Measurements from ENCODE around the gene PNRC2. TPM values are rescaled to one million over a fixed set of nuclear protein-coding genes. Genes with fewer than 3 reads are reported as not detected.
A peak's percentile ranks its signal among the peaks of the same experiment; 100 is the strongest.
"Not testable (repeated sequence)": the region's sequence is repeated elsewhere in the genome, so short reads cannot be mapped to it uniquely, and the experiment has no call there.

Gene PNRC2
- polyA plus RNA-seq, 1 donor (not counting 4 experiments of a cell fraction or from before 2014, with no cell fraction given): 87.1 TPM

DNA sequence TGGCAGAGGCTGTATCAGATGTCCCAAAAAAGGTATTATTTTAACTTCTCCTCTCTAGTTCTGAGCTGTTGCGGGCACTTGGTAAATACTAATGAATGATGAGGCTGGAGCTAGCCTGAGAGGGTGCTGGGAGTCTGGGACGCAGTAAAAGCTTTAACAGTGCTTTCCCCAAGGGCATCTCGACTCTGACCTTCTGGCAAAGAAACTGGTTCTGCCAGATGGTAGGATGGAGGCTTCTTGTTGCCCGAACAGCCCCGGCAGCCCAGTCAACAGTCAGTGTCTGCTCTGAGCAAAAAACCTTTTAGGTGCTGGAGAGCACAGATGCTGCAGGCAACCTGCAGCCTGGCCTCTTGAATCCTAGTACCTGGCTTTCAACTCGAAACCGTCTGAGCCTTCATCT, 2.5 kb upstream of the PNRC2 start:
- TF ChIP-seq, protein P1, sequence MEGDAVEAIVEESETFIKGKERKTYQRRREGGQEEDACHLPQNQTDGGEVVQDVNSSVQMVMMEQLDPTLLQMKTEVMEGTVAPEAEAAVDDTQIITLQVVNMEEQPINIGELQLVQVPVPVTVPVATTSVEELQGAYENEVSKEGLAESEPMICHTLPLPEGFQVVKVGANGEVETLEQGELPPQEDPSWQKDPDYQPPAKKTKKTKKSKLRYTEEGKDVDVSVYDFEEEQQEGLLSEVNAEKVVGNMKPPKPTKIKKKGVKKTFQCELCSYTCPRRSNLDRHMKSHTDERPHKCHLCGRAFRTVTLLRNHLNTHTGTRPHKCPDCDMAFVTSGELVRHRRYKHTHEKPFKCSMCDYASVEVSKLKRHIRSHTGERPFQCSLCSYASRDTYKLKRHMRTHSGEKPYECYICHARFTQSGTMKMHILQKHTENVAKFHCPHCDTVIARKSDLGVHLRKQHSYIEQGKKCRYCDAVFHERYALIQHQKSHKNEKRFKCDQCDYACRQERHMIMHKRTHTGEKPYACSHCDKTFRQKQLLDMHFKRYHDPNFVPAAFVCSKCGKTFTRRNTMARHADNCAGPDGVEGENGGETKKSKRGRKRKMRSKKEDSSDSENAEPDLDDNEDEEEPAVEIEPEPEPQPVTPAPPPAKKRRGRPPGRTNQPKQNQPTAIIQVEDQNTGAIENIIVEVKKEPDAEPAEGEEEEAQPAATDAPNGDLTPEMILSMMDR (optimal IDR thresholded peaks at IDR 0.05 in 1 of 3, IDR thresholded peaks at IDR 0.05 in 1 of 3, conservative IDR thresholded peaks at IDR 0.05 in 1 of 3; ENCODE audit: extremely low read depth in 1 of 3, insufficient read depth in 2 of 3, low read length in 3 of 3): no peak
- TF ChIP-seq EZH2 (IDR thresholded peaks at IDR 0.05; ENCODE audit: low read length): no peak
- DNase-seq (ENCODE audit: low read depth, low spot score): no peak
- Histone ChIP-seq H3K9me1 (ENCODE audit: control insufficient read depth, extremely low read depth, insufficient read depth, low read length) (no peaks in the 10 kb centered on the region), H3K4me1 (ENCODE audit: control insufficient read depth, extremely low read depth, insufficient read depth, low read length) (peaks cover 47% of the 10 kb centered on the region), H3K27ac (ENCODE audit: control insufficient read depth, insufficient read depth, low read length) (peak overlapping the region; percentile 50), H4K20me1 (ENCODE audit: control insufficient read depth, extremely low read depth, insufficient read depth, low read length) (peaks cover 3% of the 10 kb centered on the region), H3K4me3 (ENCODE audit: control insufficient read depth in 2 of 3, extremely low read depth in 1 of 3, insufficient read depth in 2 of 3, low read depth in 1 of 3, low read length in 3 of 3) (peak overlapping the region in 1 of 3 experiments; percentile 26), H3K27me3 (ENCODE audit: control insufficient read depth, extremely low read depth, insufficient read depth, low read length) (no peaks in the 10 kb centered on the region), H3K36me3 (ENCODE audit: control insufficient read depth in 2 of 2, extremely low read depth in 1 of 2, insufficient read depth in 2 of 2, low read length in 2 of 2) (no peaks in the 10 kb centered on the region), H2AFZ (ENCODE audit: control insufficient read depth, low read length) (peak overlapping the region; percentile 40), H3K79me2 (ENCODE audit: control insufficient read depth, insufficient read depth, low read length) (peaks cover 20% of the 10 kb centered on the region), H3K4me2 (ENCODE audit: control insufficient read depth, extremely low read depth, insufficient read depth, low read depth, low read length) (peak overlapping the region; percentile 73), H3K9me3 (ENCODE audit: control insufficient read depth, low read depth, low read length) (no peaks in the 10 kb centered on the region), H3K9ac (ENCODE audit: control insufficient read depth, extremely low read depth, insufficient read depth, low read length) (peak overlapping the region; percentile 13)
- peak; percentile 36 for FAIRE-seq
- dilution Hi-C loops (cut with MboI; ENCODE audit: extremely low pct_ligation_motif_present, low sequenced_read_pairs): no loop called here

DNA sequence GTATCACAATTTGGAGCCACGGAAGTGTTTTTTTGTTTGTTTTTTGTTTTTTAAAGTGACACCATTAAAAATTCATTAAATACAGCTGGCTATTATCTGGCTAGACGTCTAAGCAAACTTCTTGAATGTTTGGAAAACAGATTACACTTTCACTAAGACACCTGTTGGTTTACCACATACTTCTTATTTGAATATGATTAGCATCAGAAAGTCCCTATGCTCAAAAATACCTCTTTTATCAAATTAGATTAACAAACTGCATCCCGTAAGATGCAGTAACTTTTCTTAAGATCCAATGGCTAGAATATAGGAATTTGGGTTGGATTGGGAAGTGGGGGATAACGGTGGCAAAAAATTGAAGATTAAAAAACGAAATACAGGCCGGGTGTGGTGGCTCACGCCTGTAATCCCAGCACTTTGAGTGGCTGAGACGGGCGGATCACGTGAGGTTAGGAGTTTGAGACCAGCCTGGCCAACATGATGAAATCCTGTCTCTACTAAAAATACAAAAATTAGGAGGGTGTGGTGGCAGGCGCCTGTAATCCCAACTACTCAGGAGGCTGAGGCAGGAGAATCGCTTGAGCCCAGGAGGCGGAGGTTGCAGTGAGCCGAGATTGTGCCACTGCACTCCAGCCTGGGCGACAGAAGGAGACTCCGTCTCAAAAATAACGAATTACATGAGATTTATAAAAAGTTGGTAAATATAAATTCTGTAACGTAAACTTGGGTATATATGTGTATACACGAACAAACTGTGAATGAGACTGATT, 1.4 kb upstream of the PNRC2 start:
- peaks cover 45% of the 10 kb centered on the region for H3K4me1 ChIP-seq (ENCODE audit: control insufficient read depth, extremely low read depth, insufficient read depth, low read length)
- H3K9me3 ChIP-seq (ENCODE audit: control insufficient read depth, low read depth, low read length); H3K36me3 ChIP-seq (ENCODE audit: control insufficient read depth in 2 of 2, extremely low read depth in 1 of 2, insufficient read depth in 2 of 2, low read length in 2 of 2); DNase-seq (ENCODE audit: low read depth, low spot score); H3K9me1 ChIP-seq (ENCODE audit: control insufficient read depth, extremely low read depth, insufficient read depth, low read length); H3K27me3 ChIP-seq (ENCODE audit: control insufficient read depth, extremely low read depth, insufficient read depth, low read length); FAIRE-seq; dilution Hi-C loops (cut with MboI; ENCODE audit: extremely low pct_ligation_motif_present, low sequenced_read_pairs); H2AFZ ChIP-seq (ENCODE audit: control insufficient read depth, low read length); H4K20me1 ChIP-seq (ENCODE audit: control insufficient read depth, extremely low read depth, insufficient read depth, low read length): not testable (repeated sequence)
- peak overlapping the region; percentile 96 for H3K4me2 ChIP-seq (ENCODE audit: control insufficient read depth, extremely low read depth, insufficient read depth, low read depth, low read length)
- peak overlapping the region; percentile 99 for H3K27ac ChIP-seq (ENCODE audit: control insufficient read depth, insufficient read depth, low read length)
- peak overlapping the region; percentile 99 for H3K9ac ChIP-seq (ENCODE audit: control insufficient read depth, extremely low read depth, insufficient read depth, low read length)
- peak overlapping the region; percentile 79 to 98 (median 88) for H3K4me3 ChIP-seq (ENCODE audit: control insufficient read depth in 2 of 3, extremely low read depth in 1 of 3, insufficient read depth in 2 of 3, low read depth in 1 of 3, low read length in 3 of 3)
- peaks cover 20% of the 10 kb centered on the region for H3K79me2 ChIP-seq (ENCODE audit: control insufficient read depth, insufficient read depth, low read length)

Data from keratinocyte (primary cell).